Left forelimb (tissue), 1 donor: ENCODE measurements around the gene ABHD17A.
"Not testable (repeated sequence)": the region's sequence is repeated elsewhere in the genome, so short reads cannot be mapped to it uniquely, and the experiment has no call there.

ENCODE experiments used
- DNase-seq: peaks from one replicate; pipeline ENCODE4 v3.0.0-alpha.2; 2018; ENCODE audit warnings: low spot score

The ABHD17A gene

DNA sequence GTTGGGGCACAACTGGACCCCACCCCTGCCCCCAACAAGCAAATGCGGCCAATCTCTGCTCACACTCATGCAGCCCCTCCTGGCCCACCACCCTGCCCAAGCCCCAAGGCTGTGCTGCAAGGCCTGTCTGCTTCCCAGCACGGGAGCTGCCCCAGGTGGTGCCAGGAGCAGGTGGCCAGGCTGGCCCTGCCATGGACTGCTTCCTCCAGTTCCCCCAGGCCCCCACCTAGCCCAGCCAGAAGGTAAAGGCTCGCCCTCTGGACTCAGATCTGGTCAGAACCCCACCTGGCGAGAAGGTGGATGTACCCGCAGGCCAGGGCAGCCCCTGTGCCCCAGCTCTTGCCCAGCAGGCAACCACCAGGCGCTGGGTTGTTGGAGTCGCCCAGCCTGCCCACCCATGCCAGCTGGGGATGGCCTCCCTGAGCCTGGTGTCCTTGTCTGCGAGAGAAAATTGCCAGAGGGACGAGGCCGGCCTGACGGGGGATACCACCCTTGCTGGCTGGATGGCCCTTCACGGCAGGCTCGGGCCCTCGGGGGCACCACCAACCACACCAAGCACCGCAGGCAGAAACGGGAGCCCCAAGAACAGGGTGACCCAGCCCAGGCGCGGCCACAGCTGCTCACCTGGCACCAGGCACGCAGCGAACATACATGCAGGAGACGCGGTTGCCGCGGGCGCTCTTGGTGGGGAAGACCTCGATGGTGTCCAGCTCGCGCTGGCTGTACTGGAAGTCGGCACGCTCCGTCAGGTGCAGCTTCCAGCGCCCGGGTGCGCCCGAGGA, 4.5 kb downstream of the ABHD17A start:
- no peak for DNase-seq

DNA sequence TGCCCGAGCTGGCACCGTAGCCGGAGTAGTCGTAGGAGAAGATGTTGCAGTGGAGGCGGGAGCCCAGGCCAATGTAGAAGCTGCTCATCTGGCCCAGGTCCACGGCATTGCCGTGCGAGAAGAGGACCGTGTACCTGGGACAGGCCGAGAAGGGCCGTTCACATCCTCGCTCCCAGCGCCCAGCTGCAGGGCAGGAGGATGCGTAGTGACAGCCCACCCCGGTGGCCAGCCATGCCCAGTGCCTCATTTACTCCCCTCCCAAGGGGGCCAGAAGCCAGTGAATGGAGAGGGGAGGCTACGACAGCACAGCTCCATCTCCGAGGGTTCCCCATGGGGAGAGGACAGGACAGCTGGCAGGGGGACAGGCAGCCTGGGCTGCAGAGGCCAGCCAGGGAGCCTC, 5.3 kb downstream of the ABHD17A start:
- not testable (repeated sequence) for DNase-seq

DNA sequence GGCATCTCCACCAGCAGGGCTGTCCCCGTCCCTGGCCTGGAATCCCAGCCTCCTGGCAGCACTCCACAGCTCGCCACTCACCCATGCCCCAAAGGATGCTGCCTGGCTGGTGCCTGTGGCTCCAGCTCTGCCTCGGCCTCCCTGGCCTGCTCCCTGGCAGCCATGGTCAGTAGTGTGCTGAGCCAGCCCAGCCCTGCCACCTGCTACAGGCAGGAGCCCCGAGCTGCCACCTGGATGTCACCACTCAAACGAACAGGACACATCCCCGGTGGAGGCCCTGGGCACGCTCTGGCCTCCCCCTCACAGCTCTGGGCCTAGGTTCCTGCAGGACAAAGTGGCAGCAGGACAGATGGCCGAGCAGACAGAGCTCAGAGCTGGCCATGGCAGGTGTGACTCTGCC, 6.7 kb downstream of the ABHD17A start:
- DNase-seq, result not testable (repeated sequence)

DNA sequence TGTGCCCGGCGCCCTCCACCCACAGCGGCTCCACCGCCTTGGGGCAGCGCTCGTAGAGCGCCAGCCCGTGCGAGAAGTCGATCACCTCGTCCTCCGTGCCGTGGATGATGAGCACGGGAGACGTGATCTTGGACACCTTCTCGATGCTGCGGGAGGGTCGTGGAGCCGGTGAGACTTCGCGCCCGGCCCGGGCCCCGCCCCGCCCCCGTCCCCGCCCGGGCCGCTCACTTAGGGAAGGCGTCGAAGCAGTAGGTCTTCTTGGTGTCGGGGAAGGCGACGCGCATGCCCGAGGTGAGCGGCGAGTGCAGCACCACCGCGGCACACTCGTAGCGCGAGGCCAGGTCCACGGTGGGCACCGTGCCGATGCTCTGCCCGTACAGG, 8.0 kb downstream of the ABHD17A start:
- DNase-seq, result not testable (repeated sequence)

DNA sequence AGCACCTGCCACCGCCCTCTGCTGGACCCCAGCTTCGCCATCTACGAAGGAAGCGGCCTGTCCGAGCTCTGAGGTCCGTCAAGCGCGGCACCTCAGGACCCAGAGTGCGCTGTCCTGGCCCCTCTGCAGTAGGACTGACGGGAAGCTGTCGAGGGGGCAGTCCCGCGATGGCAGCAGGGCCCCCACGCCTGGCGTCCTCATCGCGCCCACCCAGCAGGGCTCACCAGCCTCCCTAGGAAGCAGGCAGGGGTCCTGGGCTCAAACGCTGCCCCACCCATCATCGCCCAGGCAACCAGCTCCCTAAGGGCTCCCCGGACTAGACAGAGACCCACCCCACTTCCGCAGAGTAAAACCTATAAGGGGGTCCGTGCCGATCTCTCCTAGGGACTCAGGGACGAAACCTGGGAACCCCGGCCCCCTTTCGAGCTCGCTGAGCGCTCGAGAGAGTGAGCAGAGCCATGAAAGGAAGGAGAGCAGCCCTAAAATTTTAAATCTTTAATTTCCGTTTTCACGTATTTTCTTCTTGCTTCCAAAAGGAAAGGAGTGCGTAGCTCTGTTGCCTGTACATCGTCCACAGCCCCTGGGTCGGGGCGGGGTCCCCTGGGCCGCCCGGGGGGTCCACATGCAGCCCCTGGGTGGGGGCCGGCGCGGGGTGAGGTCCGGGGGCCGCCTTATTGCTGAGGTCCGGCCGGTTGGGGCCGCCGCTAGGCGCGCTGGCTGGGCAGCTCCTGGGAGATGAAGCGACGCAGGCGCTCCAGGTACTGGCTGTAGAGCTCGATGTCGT, 8.6 kb downstream of the ABHD17A start:
- not testable (repeated sequence) for DNase-seq

DNA sequence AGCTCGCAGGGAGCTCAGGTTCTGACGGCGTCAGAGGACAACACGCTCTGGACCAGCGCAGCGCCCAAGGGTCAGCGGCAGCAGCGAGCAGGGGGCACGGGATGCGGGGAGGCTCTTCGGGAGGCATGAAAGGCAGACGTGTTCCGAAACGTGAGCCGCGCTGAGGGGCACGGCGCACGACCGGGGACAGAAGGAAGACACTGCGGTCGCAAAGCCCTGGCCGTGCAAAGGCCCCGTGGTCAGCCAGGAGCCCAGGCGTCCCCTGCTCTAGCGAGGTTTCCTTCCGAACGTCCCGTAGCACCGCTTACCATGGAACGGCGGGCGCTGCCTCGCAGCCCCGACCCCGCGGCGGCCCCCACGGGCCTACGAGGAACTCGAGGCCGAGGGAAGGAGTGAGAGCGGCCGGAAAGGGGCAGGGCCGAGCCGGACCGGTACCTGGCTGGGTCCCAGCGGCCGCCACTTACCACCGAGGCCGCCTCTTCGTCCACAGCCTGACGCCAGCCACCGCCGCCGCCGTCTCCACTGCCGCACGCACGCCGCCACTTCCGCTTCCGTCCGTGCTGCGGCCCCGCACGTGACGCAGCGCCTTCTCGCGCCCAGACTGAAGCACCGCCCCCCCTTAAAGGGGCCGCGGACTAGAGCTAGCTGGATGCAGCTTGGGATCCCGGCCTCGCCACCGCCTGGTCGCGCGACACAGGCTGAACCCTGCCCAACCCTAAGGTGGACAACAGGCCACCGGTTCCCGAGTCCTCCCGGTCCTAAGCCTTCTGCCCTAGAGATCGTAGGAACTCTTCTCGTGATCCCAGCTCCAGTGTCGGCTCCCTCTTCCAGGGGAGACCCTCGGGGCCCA, 9.4 kb downstream of the ABHD17A start:
- DNase-seq, result peak; percentile 92

DNA sequence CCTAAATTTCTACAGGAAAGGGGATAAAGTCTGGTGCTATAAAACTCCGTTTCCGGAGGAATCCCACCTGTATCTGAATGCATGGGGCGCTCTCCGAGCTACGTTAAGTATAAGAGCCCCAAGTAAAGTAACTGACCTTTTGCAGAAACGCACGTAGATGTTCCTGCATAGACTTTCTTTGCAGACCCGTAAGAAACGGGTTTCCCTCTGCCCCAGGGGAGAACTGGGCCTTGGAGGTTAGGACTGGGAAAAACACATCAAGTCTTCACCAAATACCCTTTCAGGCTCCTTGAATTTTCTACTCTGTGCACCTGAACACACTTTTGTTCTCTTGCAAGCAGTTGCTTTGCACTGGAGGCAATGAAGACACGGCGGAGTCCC, 10.0 kb downstream of the ABHD17A start:
- DNase-seq, result not testable (repeated sequence)

DNA sequence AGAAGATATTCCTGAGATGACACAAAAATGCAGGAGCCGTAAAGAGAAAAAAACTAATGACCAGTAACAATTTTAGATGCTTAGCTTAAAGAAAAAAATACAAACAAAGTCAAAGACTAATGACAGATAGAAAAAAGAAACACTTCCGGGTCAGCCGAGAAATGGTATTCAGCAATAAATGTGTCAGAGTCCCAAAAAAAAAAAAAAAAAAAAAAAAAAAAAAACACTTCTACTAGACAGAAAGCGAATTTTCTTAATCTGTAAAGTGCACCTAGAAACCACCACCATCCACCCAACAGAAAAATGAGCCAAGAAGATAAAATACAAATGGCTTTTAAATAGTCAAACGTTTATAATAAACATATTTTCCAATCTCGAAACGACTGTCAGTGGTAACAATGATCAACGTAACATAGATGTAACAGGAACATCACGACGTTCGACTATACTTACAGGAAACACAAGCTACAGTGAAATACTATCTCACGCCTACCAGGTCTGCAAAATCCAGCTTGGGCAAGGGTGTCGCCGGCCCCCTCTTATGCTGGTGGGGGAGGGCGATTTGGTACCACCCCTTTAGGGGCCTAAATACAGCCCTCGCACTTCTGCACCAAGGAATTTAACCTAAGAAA, 10.6 kb downstream of the ABHD17A start:
- no peak for DNase-seq

DNA sequence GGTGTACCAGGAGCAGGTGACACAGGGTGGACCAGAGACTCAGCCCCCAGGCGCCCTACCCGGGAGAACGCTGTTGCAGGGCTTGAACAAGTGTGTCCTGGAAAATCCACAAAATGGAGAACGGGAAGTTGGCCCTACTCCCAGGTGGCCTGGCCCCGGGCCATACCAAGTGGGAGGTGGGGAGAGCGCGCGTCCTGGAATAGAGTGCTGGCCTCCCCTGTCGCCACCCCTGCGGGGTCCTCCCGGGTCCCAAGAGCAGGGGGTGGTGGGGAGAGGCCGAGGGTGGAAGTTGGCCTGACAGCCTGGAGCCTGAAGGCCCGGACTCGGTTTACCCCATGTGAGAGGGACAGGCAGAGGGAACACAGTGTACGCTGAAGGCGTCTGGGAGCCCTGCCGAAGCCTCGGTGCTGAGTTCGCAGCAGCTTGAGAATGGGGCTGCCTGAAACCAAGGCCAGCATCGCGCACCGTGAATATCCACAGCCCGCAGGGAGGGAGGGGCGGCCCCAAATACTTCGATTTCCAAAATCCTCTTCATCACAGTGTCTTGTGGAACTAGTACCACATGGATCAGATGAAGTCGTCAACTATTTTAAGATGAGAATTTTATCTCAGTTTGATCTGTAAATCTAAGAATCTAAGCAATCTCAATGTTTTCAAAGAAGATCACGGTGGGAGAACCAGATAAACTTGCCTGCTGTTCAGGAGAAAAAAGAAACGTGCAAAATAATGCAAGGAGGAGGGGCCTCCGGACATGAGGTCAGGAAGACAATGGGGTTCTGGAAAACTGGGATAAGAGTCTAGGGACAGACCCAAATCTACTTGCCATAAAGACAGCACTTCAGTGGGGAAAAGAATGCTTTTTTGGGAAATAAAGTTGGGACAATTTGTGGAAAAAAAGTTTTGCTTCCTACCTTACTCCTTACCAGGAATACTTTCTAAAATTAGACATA, 11.5 kb downstream of the ABHD17A start:
- no peak for DNase-seq

DNA sequence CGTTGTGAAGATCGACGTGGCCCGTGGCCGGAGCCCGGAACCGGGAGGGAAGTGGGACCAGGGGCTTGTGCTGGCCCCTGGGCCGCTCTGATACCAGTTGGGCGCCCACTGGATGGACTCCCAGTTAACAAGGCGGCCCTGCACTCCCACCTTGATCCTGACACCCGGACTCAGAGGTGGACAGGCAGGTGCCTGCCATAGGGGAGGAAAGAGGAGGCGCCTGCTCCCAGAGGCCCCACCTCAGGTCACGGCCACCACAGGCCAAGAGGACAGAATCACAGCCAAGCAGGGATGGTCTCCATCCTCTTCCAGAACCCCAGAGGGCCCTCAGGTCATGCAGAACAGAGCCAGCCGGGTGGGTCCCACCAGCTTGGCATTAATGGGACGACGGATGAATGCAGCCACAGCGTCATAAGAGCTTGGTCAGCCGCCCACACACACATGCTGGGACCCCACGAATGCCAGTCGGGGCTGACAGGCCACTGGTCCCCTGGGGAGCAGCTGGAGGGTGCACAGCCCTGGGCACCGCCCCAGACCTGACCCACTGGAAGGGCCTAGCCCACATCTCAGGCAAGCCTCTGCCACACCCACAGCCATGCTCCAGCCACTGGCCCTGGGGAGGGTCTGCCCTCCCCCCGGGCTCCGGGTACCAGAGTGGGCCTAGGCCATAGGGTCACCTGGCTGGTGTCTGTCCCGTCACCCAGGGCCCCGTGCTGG, 12.3 kb downstream of the ABHD17A start:
- DNase-seq, result no peak

DNA sequence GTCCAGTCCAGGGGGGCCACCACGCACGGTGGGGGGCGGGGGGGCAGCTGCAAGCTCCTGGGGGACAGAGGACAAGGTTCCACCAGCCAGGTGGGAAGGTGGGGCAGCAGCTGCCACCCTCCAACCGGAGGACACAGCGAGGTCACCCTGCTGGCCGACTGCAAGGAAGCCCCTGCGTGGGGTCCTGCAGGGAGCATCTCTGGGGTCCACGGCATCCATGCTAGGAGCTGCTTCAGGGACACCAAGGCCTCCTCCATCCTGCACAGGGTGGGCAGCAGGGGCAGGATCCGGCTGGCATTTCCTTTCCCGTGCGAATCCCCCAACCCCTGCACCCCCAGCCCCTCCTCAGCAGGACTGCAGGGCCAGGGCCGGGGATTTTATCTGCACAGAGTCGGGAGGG, 13.7 kb downstream of the ABHD17A start:
- DNase-seq, result no peak

DNA sequence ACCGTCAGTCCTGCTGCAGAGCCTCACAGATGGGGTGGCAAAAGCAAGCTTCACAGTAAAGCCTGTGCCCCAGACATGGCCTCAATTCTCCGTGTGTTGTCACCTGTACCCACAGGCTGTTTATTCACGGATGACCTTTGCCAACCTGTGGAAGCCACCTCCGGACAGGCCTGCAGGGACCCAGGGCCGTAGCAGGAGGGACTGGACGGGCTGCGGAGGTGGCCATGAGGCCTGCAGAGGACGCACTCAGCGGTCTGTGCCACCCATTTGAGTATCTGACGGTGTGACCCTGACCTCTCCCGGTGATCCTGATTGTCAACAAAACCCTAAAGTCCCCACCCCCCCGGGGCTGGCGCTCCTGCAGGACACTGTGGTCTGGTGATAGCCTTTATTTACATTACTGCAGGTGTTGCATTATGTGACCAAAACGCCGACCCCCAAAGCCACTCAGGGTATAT, 14.1 kb downstream of the ABHD17A start:
- DNase-seq, result no peak

DNA sequence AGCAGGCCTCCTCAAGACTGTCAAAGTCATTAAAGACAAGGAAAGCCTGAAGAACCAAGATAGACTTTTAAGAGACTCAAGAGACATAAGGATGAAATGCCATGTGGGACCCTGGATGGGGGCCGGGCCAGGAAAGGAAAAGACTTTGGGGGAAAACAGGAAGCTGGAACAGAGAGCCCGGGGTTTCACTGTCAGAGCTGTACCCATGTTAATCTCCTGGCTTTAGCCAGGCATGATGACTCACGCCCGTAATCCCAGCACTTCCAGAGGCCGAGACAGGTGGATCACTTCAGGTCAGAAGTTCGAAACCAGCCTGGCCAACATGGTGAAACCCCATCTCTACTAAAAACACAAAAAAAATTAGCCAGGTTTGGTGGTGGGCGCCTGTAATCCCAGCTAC, 16.3 kb downstream of the ABHD17A start:
- DNase-seq, result no peak

DNA sequence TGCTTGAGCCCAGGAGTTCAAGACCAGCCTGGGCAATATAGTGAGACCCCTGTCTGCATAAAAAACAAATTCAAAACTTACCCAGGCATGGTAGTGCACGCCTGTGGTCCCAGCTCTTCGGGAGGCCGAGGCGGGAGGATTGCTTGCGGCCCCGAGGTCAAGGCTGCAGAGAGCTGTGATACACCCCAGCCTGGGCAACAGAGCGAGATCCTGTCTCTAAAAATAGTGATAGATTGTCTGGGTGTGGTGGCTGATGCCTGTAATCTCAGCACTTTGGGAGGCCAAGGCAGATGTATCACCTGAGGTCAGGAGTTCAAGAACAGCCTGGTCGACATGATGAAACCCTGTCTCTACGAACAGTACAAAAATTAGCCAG, 18.0 kb downstream of the ABHD17A start:
- no peak for DNase-seq

DNA sequence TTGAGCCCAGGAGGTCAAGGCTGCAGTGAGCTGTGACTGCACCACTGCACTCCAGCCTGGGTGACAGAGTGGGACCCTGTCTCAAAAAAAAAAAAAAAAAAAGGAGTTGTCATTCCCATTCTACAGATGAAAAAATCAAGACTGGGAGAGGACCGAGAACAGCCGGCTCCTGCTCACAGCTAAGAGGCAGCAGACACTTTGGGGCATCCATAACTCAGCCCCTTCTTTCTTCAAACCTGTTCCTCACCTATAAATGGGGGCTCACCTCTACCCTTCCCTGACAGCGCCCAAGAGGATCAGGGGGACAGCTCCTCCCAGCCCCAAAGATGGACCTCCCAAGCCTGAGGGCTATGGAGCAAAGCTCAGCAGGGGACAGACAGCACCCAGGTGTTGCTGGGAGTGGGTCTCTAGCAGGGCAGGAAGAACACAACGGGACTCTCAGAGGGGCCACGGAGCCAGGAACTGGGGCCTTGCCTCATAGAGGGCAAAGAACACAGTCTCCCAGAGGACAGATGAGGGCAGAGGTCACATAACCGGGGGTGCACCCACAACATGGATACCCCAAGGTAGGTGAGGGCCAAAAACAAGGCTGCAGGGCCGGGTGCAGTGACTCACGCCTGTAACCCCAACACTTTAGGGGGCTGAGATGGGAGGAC, 18.5 kb downstream of the ABHD17A start:
- no peak for DNase-seq

DNA sequence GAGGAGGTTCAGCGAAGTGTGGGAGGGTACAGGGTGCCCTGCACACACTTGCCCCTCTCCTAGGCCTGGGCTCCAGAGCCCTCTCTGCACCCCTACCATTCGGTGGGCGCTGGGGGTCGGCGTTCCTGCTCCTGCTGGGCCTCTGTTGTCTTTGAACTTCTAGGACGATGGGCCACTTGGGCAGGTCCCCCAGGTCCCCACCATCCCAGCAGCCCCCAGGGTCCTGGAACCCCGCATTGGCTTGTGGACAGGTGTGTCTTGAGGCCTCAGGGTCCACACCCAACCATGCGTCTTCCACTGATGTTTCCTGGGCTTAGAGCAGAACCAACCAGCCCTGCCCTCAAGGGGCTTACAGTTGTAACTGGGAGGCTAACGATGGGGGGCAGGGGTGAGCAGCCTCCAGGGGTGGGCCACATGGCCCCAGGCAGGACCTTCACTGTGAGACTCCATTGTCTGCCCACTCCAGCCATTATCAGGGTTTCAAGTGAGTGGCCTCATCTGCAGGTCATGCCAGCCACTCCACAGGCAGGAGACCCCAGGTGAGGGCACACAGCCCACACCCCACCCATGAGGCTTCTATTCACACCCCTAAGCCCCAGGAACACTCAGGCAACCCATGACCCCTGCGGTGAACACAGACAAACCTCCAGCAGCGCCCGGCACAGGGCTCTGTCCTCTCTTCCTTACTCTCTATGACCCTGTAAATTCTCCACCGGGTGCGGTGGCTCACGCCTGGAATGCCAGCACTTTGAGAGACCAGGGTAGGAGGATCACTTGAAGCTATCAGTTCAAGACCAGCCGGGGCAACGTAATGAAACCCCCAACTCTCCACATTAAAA, 19.9 kb downstream of the ABHD17A start:
- DNase-seq, result peak; percentile 68

DNA sequence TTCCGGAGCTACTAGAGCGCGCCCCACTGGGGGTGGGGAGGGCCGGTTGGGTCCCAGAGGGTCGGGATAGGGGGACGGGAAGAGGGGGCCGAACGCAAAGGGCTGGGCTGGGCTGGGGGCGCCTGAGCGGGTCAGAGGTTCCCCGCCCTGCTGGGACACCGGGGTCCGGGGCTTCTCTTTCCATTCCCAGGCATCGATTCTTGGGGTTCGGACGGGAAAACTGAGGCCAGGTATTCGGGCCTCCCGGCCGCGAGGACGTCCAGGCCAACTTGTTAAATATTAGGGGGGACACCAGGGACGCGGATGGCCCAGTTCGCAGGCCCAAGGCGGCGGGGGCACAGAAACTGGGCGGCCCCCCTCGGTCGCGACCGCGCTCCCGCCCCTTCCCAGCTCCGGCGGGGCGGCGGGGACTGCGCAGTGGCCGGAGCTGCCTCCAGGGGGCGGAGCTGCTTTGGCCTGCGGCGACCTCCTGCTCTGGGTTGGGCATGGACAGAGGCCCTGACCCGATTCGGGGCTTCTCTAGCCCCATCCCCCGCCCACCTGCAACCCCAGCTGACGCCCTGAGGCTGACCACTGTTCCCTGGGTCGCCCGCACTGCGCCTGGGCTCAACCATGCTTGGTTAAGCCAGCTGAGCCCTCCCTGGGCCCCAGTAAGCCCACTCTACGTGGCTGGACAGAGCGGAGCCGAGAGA, 20.7 kb downstream of the ABHD17A start:
- peak; percentile 80 for DNase-seq
